Fibroblast of lung (primary cell): Measurements from ENCODE around the gene KRT222. TPM values are rescaled to one million over a fixed set of nuclear protein-coding genes. Genes with fewer than 3 reads are reported as not detected.
A peak's percentile ranks its signal among the peaks of the same experiment; 100 is the strongest.

Experiments used
- DNase-seq, 2 donors: peaks; one replicate each; pipeline versions ENCODE4 v3.0.0 to v3.0.0-alpha.2; 2010; ENCODE audit warnings: low read depth in 2 of 2
- H2AFZ ChIP-seq: 2 replicates; pipeline ENCODE4 v1.5.1; 2012; ENCODE audit warnings: low read length, control low read depth, inconsistent platforms
- H3K27ac ChIP-seq: 2 replicates; pipeline ENCODE4 v1.5.1; 2011; ENCODE audit warnings: low read length, control low read depth; ENCODE audit not compliant: insufficient read depth
- H3K27me3 ChIP-seq: 2 replicates; pipeline ENCODE4 v1.5.1; 2011; ENCODE audit warnings: mild to moderate bottlenecking, low read length; ENCODE audit not compliant: control insufficient read depth, insufficient read depth
- H3K36me3 ChIP-seq: 2 replicates; pipeline ENCODE4 v1.5.1; 2011; ENCODE audit warnings: low read length; ENCODE audit not compliant: control insufficient read depth, insufficient read depth
- H3K4me1 ChIP-seq: 2 replicates; pipeline ENCODE4 v1.5.1; 2011; ENCODE audit warnings: low read length; ENCODE audit not compliant: control insufficient read depth, insufficient read depth; ENCODE audit errors: extremely low read depth
- H3K4me2 ChIP-seq: 2 replicates; pipeline ENCODE4 v1.5.1; 2011; ENCODE audit warnings: low read length, control low read depth; ENCODE audit not compliant: insufficient read depth; ENCODE audit errors: extremely low read depth
- H3K4me3 ChIP-seq, 4 experiments: fragments of 200-600 bp in 1 of 4; sonication (generic) in 1 of 4; replicated peaks in 1 of 4; 2 replicates each; pipeline ENCODE4 v1.5.1; 2011 to 2016; ENCODE audit warnings: low read length in 4 of 4, low read depth in 3 of 4, mild to moderate bottlenecking in 3 of 4, control low read depth in 2 of 4, inconsistent platforms in 1 of 4, mixed read lengths in 1 of 4; ENCODE audit not compliant: insufficient read depth in 1 of 4; ENCODE audit errors: control extremely low read depth in 1 of 4
- H3K79me2 ChIP-seq: 2 replicates; pipeline ENCODE4 v1.5.1; 2012; ENCODE audit warnings: mild to moderate bottlenecking, low read length, inconsistent platforms; ENCODE audit not compliant: control insufficient read depth, insufficient read depth
- H3K9ac ChIP-seq: 2 replicates; pipeline ENCODE4 v1.5.1; 2011; ENCODE audit warnings: mild to moderate bottlenecking, low read length, control low read depth; ENCODE audit not compliant: insufficient read depth
- H3K9me3 ChIP-seq: 2 replicates; pipeline ENCODE4 v1.5.1; 2012; ENCODE audit warnings: low read depth, low read length; ENCODE audit not compliant: control insufficient read depth, insufficient read depth
- H4K20me1 ChIP-seq: 2 replicates; pipeline ENCODE4 v1.5.1; 2011; ENCODE audit warnings: low read length; ENCODE audit not compliant: control insufficient read depth, insufficient read depth; ENCODE audit errors: extremely low read depth
- EZH2 ChIP-seq: IDR thresholded peaks from 2 replicates; pipeline ENCODE4 v1.5.1; 2012; ENCODE audit warnings: low read length, control low read depth, mild to moderate bottlenecking; ENCODE audit errors: missing control alignments
- polyA plus RNA-seq, 2 donors: library from polyadenylated mRNA; depleted of rRNA in 1 of 2; stranded (reverse) in 1 of 2; unstranded in 1 of 2; fragments of >200 nt; gene quantifications; 2 replicates each; pipeline ENCODE4 v1.2.1, GENCODE V29; 2011 to 2012; ENCODE audit warnings: missing spikeins in 1 of 2
- total RNA-seq: library from RNA; depleted of rRNA; stranded (reverse); fragments of >200 nt; gene quantifications from 2 replicates; pipeline ENCODE4 v1.2.1, GENCODE V29; 2014
- TF ChIP-seq, protein P1 (sequence below), 2 donors: IDR thresholded peaks in 1 of 2; conservative IDR thresholded peaks in 1 of 2; 1 replicate in 1 of 2; 2 replicates in 1 of 2; pipeline ENCODE4 v1.5.1; 2011 to 2012; ENCODE audit warnings: low read length in 2 of 2, control low read depth in 1 of 2, inconsistent platforms in 1 of 2, low read depth in 1 of 2, mild to moderate bottlenecking in 1 of 2

Gene KRT222
- total and polyA plus RNA-seq, 2 donors (not counting 1 experiment from before 2014, with no cell fraction given) = 0.33 TPM; not detected in 1

DNA sequence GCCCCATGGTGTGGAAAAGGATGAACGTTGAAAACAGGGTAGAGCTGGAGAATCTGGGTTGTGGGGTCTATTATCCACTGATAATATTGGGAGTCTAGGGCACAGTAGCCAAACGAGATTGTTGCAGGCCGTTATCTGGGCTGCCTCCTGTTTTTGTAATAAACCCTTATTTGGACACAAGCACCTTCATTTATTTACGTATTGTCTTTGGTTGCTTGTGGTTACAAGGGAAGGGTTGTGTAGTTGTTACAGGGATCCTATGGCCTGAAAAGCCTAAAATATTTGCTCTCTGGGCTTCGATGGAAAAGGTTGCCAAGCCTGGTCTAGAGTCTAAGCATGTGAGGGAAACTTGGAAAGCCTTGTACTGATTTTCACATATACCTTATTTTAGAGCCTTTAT lies 13.0 kb downstream of the KRT222 start:
- TF ChIP-seq, protein P1, sequence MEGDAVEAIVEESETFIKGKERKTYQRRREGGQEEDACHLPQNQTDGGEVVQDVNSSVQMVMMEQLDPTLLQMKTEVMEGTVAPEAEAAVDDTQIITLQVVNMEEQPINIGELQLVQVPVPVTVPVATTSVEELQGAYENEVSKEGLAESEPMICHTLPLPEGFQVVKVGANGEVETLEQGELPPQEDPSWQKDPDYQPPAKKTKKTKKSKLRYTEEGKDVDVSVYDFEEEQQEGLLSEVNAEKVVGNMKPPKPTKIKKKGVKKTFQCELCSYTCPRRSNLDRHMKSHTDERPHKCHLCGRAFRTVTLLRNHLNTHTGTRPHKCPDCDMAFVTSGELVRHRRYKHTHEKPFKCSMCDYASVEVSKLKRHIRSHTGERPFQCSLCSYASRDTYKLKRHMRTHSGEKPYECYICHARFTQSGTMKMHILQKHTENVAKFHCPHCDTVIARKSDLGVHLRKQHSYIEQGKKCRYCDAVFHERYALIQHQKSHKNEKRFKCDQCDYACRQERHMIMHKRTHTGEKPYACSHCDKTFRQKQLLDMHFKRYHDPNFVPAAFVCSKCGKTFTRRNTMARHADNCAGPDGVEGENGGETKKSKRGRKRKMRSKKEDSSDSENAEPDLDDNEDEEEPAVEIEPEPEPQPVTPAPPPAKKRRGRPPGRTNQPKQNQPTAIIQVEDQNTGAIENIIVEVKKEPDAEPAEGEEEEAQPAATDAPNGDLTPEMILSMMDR (conservative IDR thresholded peaks at IDR 0.05 in 1 of 2, IDR thresholded peaks at IDR 0.05 in 1 of 2; ENCODE audit: low read depth in 1 of 2, low read length in 2 of 2) = no peak
- TF ChIP-seq EZH2 = no peak
- Histone ChIP-seq H4K20me1 (no peaks in the 10 kb centered on the region), H3K4me3 (no peak overlapping the region), H3K4me1 (no peaks in the 10 kb centered on the region), H3K36me3 (no peaks in the 10 kb centered on the region), H3K79me2 (peaks cover 7% of the 10 kb centered on the region), H3K27me3 (no peaks in the 10 kb centered on the region), H2AFZ (no peak overlapping the region), H3K4me2 (no peak overlapping the region), H3K27ac (no peak overlapping the region), H3K9ac (no peak overlapping the region), H3K9me3 (no peaks in the 10 kb centered on the region)
- DNase-seq = no peak

DNA sequence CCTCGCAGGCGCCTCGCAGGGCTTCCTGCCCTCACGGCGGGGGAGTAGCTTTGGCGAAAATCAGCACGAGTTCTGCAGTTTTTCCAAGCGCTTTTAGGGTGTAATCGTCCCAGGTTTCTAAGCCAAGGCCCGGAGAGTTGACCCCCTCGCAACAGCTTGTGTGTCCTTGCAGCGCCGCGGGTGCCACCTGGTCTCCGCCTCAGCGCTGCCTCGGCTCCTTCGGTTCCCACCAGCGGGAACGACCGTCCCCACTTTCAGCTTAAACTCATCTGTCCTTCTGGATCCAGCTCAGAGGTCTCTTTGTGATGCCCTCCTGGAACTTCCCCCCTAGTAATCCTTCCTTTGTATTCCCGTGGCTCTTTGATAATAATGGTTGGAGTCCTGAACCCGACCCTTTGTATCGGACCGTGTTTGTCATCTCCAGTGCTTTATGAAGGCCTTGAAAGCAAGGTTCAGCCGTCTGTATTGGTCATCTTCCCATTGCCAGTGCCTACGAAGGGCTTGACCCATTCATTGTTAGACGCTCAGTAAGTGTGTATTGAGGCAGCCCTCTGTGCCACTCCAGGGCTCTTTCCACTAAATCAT lies 16.5 kb downstream of the KRT222 start:
- no peaks in the 10 kb centered on the region for H3K4me1 ChIP-seq
- no peaks in the 10 kb centered on the region for H3K27me3 ChIP-seq
- TF ChIP-seq, protein P1 (conservative IDR thresholded peaks at IDR 0.05 in 1 of 2, IDR thresholded peaks at IDR 0.05 in 1 of 2; ENCODE audit: low read depth in 1 of 2, low read length in 2 of 2) = no peak
- TF ChIP-seq EZH2 = no peak
- peak overlapping the region; percentile 81 to 95 (median 94) for H3K4me3 ChIP-seq
- H3K4me2 ChIP-seq = peak overlapping the region; percentile 54
- H3K36me3 ChIP-seq = peaks cover 3% of the 10 kb centered on the region
- H4K20me1 ChIP-seq = no peaks in the 10 kb centered on the region
- peaks cover 32% of the 10 kb centered on the region for H3K79me2 ChIP-seq
- peak overlapping the region; percentile 96 for H3K27ac ChIP-seq
- no peaks in the 10 kb centered on the region for H3K9me3 ChIP-seq
- peak overlapping the region; percentile 84 for H2AFZ ChIP-seq
- peak; percentile 24 to 40 for DNase-seq
- peak overlapping the region; percentile 99 for H3K9ac ChIP-seq

DNA sequence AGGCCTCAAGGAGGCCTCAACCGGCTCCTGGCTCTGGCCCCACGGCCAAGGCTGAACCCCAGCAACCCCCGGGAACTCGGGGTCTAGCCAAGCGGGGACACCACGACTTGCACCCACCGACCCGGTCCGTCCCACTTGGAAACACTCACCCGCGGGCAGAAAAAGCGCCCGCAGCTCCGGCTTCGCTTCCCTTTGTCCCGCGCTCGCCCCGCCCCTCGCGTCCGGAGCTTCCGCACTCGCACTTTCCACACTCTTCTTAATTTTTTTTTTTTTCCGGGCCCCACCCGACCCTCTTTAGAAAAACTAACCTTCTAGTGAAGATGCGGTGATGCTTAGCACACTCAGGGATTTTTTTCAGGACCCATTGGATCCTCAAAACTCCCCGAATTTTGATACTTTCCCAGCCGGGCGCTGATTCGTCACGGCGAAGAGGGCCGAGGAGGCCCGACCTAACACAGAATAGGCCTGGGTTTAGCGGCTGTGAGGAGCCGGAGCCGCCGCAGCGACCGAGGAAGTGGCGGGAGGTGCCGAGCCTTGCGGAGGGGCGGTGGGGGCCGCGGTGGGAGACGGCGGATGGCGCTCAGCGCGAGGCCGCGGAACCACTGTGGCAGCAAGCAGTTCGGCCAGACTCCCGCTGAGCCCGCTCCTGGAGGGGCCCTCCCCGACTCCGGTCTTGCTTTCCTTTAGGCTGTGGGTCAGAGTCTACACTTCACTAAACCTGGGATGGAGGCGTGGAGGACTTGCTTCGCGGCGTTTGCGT lies 17.2 kb downstream of the KRT222 start, which contains the start of gene SMARCE1:
Gene SMARCE1 (minus strand): TSS at position 195 of the 760 bp plus-strand sequence. CDS start 2,016 bp downstream, outside the sequence.
- Histone ChIP-seq H2AFZ (peak within 1 kb of the TSS; percentile 84), H4K20me1 (no peaks in the 10 kb centered on the region), H3K9me3 (no peaks in the 10 kb centered on the region), H3K4me3 (peak within 1 kb of the TSS; percentile 81 to 95 (median 94)), H3K27ac (peak within 1 kb of the TSS; percentile 96), H3K27me3 (no peaks in the 10 kb centered on the region), H3K79me2 (peaks cover 33% of the 10 kb centered on the region), H3K4me2 (peak within 1 kb of the TSS; percentile 54), H3K36me3 (peaks cover 3% of the 10 kb centered on the region), H3K9ac (peak within 1 kb of the TSS; percentile 99), H3K4me1 (no peaks in the 10 kb centered on the region)
- TF ChIP-seq, protein P1 (conservative IDR thresholded peaks at IDR 0.05 in 1 of 2, IDR thresholded peaks at IDR 0.05 in 1 of 2; ENCODE audit: low read depth in 1 of 2, low read length in 2 of 2) = no peak
- TF ChIP-seq EZH2 = no peak
- peak; percentile 81 to 82 for DNase-seq
